Thyroid gland (tissue), 4 donors: ENCODE measurements around the gene DCUN1D2.

ENCODE experiments used
- CTCF ChIP-seq, 6 experiments: fragments of 200-600 bp in 3 of 6; fragments of 450-650 bp in 3 of 6; sonication (generic) in 3 of 6; IDR thresholded peaks; one replicate each; pipeline ENCODE4 v1.5.1; 2016 to 2019; ENCODE audit warnings: antibody characterized with exemption in 6 of 6, mild to moderate bottlenecking in 2 of 6, inconsistent platforms in 1 of 6, moderate library complexity in 1 of 6
- POLR2A ChIP-seq, 2 donors: fragments of 450-650 bp; IDR thresholded peaks; one replicate each; pipeline ENCODE4 v1.6.1; 2017; ENCODE audit warnings: antibody characterized with exemption in 2 of 2, mild to moderate bottlenecking in 2 of 2, moderate library complexity in 1 of 2

- no peak for TF ChIP-seq CTCF (IDR thresholded peaks at IDR 0.05)
- TF ChIP-seq POLR2A (IDR thresholded peaks at IDR 0.05), result no peak
These were observed 18.7 kb downstream of the DCUN1D2 start for GRCh38 chr13:113471844-113472243.
